OCI-LY3 (cell line): ENCODE data around the gene PCYT1A.

Experiments
- H2AFZ ChIP-seq: fragments of 200-600, 300-600 bp; shearing (Covaris generic); 2 replicates; pipeline ENCODE4 v1.6.0; 2014; ENCODE audit warnings: antibody characterized with exemption, low read depth, low read length
- H3K27ac ChIP-seq: fragments of 200-600, 300-600 bp; sonication (generic); 2 replicates; pipeline ENCODE4 v1.5.1; 2014; ENCODE audit warnings: mild to moderate bottlenecking, low read length, moderate library complexity, mixed read lengths
- H3K27me3 ChIP-seq: fragments of 200-600, 300-600 bp; sonication (generic); 2 replicates; pipeline ENCODE4 v1.6.1; 2014; ENCODE audit warnings: low read depth, low read length, mixed read lengths
- H3K36me3 ChIP-seq: fragments of 200-600, 300-600 bp; sonication (generic); replicated peaks from 2 replicates; pipeline ENCODE3; 2014; ENCODE audit warnings: low read depth, low read length, mixed read lengths
- H3K4me1 ChIP-seq: fragments of 300-600, 200-600 bp; sonication (generic); 2 replicates; pipeline ENCODE4 v1.6.1; 2014; ENCODE audit warnings: low read length, mixed read lengths
- H3K4me2 ChIP-seq: fragments of 200-600, 300-600 bp; sonication (generic); 2 replicates; pipeline ENCODE4 v1.6.1; 2014; ENCODE audit warnings: low read length, mixed read lengths
- H3K4me3 ChIP-seq: fragments of 300-600, 200-600 bp; sonication (generic); 2 replicates; pipeline ENCODE4 v1.5.1; 2014; ENCODE audit warnings: antibody characterized with exemption, mild to moderate bottlenecking, low read length, moderate library complexity
- H3K79me2 ChIP-seq: fragments of 300-600, 200-600 bp; shearing (Covaris generic); 2 replicates; pipeline ENCODE4 v1.6.1; 2014; ENCODE audit warnings: mild to moderate bottlenecking, low read length, mixed read lengths
- H3K9ac ChIP-seq: fragments of 300-600, 200-600 bp; shearing (Covaris generic); 2 replicates; pipeline ENCODE4 v1.6.0; 2014; ENCODE audit warnings: mild to moderate bottlenecking, low read length, moderate library complexity
- H3K9me3 ChIP-seq: fragments of 200-600, 300-600 bp; shearing (Covaris generic); 2 replicates; pipeline ENCODE4 v1.6.1; 2014; ENCODE audit warnings: low read length, mixed read lengths; ENCODE audit not compliant: insufficient read depth
- H4K20me1 ChIP-seq: fragments of 200-600, 300-600 bp; sonication (generic); 2 replicates; pipeline ENCODE4 v1.6.1; 2016; ENCODE audit warnings: low read length, mixed read lengths; ENCODE audit not compliant: insufficient read depth
- CTCF ChIP-seq: fragments of 200-600, 300-600 bp; sonication (generic); IDR thresholded peaks from 2 replicates; pipeline ENCODE4 v1.5.1; 2014; ENCODE audit warnings: antibody characterized with exemption, low read length, low read depth
- EZH2phosphoT487 ChIP-seq: fragments of 200-600 bp; shearing (Covaris generic); IDR thresholded peaks from 2 replicates; pipeline ENCODE4 v1.6.1; 2018; ENCODE audit warnings: antibody characterized with exemption, mixed run types, low read depth

PCYT1A gene

GRCh38 chr3:196273655-196274054, 13.9 kb downstream of the PCYT1A start:
- no peak overlapping the region for H3K4me3 ChIP-seq
- peaks cover 23% of the 10 kb centered on the region for H3K4me1 ChIP-seq
- TF ChIP-seq CTCF (no peak), EZH2phosphoT487 (no peak)
- 0 out of 2 replicates have a peak, but pooled peaks cover 4% of the 10 kb centered on the region for H3K9me3 ChIP-seq
- H2AFZ ChIP-seq: no peak overlapping the region
- H3K27ac ChIP-seq: no peak overlapping the region
- no peaks in the 10 kb centered on the region for H4K20me1 ChIP-seq
- no peak overlapping the region for H3K9ac ChIP-seq
- H3K79me2 ChIP-seq: peaks cover 18% of the 10 kb centered on the region
- H3K4me2 ChIP-seq: no peak overlapping the region
- no peaks in the 10 kb centered on the region for H3K27me3 ChIP-seq
- peaks cover 16% of the 10 kb centered on the region for H3K36me3 ChIP-seq

- Histone ChIP-seq H3K4me3 (no peak overlapping the region), H3K27me3 (no peaks in the 10 kb centered on the region), H4K20me1 (no peaks in the 10 kb centered on the region), H3K27ac (no peak overlapping the region), H2AFZ (no peak overlapping the region), H3K79me2 (peaks cover 14% of the 10 kb centered on the region), H3K9me3 (0 out of 2 replicates have a peak, but pooled peaks cover 4% of the 10 kb centered on the region), H3K9ac (no peak overlapping the region), H3K36me3 (peaks cover 16% of the 10 kb centered on the region), H3K4me2 (no peak overlapping the region), H3K4me1 (peaks cover 23% of the 10 kb centered on the region)
- no peak for TF ChIP-seq EZH2phosphoT487
- no peak for TF ChIP-seq CTCF
These were observed 14.7 kb downstream of the PCYT1A start for GRCh38 chr3:196272826-196273225.

- no peak overlapping the region for H3K27ac ChIP-seq
These were observed 17.0 kb downstream of the PCYT1A start for GRCh38 chr3:196270499-196270898.

More at GRCh38 chr3:196270499-196270898, 17.0 kb downstream of the PCYT1A start:
- TF ChIP-seq EZH2phosphoT487: no peak
- no peak for TF ChIP-seq CTCF
- H3K36me3 ChIP-seq: peaks cover 16% of the 10 kb centered on the region
- no peak overlapping the region for H3K4me3 ChIP-seq
- 0 out of 2 replicates have a peak, but pooled peaks cover 4% of the 10 kb centered on the region for H3K9me3 ChIP-seq
- H4K20me1 ChIP-seq: no peaks in the 10 kb centered on the region
- no peak overlapping the region for H2AFZ ChIP-seq
- H3K79me2 ChIP-seq: peaks cover 14% of the 10 kb centered on the region
- no peaks in the 10 kb centered on the region for H3K27me3 ChIP-seq
- H3K9ac ChIP-seq: no peak overlapping the region
- H3K4me1 ChIP-seq: peaks cover 23% of the 10 kb centered on the region
- H3K4me2 ChIP-seq: no peak overlapping the region
